NCI-H1436 treated with DMSO at 0.1 percent for 48 hours (cell line): ENCODE measurements around the gene RNF17.
"Not testable (repeated sequence)": the region's sequence is repeated elsewhere in the genome, so short reads cannot be mapped to it uniquely, and the experiment has no call there.

Experiments used
- DNase-seq: peaks from one replicate; lab custom pipeline; 2025; lab: John Stamatoyannopoulos, UW

RNF17 gene

DNA sequence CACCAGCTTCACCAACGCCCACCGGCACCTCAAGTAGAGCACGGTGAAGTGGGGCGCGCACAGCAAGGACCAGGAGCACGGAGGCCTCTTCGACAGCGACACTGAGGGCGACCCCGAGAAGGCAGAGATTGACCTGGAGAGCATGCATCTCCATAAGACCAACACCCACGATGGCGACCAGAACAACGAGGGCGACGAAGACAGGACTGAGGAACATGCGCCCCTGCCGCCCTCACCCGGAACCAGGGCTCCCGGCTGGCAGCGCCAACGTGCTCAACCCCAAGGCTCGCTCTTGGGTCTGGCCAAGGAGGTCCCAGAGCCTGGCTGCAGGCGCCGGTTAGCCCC is 18.5 kb upstream of the RNF17 start:
- no peak for DNase-seq

DNA sequence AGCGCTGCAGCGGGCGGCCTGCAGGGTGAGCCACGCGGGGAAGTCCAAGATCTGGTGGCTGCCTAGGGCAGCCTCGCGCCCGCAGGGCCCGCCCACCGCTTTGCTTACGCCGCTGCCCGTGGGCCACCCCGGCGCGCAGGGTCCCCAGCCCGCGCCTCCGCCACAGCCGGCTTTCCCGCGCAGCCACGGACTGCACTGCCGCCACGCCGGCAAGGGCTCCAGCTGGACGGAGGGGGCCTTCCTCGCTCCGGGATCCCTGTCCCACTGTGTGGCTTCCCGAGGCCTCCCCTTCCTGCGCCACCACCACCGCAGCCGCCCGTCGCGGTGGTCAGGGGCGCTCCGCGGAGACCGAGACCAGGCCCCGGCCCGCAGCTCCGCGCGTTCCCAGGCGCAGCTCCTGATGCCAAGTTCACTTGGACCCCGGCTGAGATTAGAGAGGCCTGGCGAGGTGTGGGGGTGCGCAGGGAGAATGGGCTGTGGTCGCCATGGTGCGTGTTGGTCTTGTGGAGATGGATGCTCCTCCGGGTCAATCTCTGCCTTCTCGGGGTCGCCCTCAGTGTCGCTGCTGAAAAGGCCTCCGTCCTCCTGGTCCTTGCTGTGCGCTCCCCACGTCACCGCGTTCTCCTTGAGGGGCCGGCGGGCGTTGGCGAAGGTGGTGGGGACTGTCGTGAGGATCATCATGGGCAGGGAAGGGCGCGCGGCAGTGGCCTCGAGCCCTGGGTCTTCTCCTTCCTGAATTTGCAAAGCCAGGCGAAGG is 17.9 kb upstream of the RNF17 start:
- DNase-seq, result no peak

DNA sequence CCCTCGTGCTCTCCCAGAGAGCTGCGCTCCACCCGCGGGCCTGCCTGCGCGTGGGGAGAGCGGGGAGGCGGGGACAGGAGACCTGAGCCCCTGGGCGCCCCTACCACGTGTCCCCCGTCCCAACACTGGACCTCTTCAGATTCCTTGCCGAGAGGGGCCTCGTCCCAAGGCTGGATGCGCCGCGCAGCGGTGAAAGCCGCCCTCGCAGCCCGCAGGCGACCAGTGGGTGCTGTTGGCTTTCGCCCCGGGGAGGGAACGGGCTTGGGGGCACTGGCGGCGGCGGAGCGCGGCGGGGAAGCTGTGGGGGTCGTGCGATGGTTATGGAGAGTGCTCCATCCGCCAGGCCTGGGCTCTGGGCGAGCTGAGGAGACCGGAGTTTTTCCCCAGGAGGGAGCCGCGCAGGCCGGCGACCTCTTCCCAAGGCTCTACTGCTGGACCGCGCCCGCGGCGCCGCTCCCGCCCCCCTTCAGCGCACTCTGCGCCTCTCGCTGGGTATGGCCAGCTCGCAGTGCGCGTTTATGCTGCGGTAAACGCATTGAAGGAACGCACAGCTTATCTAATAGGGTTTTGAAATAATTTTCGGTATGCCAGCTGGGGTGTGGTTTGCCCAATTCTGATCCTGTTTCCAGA is 17.2 kb upstream of the RNF17 start:
- DNase-seq, result no peak

DNA sequence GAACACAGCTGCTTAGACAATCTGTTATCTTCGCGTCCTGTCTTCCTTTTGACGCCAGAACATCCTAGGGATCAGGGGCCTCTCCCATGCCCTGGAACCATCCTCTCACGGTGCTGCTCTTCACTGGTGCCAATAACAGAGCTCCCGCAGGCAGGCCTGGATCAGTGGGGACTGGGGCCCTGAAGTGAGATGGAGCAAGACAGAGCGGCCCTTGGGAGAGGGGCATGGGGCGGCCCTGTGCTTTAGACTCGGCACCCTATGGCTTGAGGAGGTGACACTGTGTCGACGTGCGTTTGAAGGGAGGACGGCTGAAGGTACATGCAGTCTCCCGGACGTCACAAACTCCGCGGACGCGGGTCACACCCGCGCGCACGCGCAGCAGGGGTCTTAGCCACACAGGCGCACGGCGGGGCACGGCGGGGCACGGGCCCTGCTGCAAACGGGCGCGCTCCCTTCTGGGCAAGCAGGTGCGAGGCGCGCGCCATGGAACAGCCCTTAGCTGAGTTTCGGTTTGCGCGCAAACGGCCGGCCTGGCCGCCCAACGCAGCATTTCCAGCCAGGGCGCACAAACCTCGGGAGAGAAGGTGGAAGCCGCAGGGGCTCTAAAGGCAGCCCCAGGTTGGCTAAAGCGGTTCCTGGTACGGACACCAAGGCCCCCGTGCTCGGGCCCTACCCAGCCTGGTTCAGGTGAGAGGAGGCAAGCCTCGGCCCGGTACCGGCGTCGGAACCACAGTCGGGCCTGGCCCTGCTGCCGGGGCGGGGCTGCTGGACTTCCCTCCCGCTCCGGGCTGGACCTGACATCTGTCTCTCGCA is 16.5 kb upstream of the RNF17 start:
- DNase-seq, result no peak

DNA sequence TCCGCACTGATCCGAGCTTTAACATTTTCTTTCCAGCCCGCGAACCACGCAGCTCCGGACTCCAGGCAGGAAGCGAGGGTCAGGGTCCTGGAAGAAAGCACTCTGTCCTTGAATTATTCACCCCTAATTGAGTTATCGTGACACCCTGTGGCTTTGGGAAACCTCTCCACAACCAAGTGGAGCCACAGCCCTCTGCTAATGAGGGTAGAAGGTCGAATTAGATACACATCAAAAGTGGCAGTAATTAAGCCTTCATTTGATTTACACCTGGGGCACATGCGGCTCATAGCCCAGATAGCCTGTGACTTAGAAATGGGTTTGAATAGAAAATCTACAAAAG is 15.9 kb upstream of the RNF17 start:
- DNase-seq, result no peak

DNA sequence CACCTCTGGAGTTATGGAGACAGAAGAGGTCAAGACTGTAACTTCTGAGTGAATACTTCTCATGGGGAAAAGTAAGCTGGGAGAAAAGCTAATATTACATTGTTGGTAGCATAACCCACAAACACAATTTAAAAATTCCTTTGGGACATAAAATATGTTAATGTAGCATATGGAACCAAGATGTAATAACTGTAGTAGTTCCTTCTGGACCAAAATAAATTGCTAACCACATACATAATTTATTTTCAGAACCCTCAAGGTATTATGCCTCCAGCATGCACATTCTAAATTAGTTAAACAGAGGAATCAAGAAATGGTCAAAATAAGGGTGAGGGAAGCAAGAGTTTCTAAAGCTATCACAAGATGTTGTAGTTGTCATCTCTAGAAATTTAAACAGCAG is 4.8 kb upstream of the RNF17 start:
- DNase-seq, result no peak

DNA sequence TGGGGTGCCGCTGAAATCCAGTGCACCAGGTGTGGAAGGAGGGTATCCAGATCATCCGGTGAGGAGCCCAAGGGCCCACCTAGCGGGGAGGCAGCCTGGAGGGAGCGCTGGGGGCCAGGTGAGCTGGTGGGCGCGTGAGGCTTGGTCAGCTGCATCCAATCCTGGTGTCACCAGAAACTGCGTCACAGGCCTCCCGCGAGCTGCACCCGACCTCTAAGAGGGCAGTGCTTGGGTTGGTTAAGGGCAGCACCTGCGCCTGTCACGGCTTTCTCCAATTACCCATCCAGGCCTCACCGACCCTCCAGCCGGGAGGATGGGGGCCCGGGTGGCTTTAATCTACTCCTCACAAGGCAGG is 284 bp downstream of the RNF17 start:
- no peak for DNase-seq

DNA sequence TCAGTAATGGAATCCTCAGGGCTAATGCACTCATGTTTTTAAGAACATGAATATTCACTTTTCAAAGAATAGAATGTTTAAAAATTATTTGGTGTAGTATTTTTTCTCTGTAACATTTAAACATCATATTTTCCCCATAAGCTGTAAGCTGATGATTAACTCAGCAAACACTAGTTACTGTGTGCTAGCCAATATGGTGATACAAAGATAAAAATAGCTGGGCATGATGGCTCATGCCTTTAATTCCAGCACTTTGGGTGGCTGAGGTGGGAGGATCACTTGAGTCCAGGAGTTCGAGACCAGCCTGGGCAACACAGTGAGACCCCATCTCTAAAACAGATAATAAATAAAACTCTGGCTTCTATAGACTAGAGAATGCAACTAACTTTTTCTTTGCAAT is 13.2 kb downstream of the RNF17 start:
- no peak for DNase-seq

DNA sequence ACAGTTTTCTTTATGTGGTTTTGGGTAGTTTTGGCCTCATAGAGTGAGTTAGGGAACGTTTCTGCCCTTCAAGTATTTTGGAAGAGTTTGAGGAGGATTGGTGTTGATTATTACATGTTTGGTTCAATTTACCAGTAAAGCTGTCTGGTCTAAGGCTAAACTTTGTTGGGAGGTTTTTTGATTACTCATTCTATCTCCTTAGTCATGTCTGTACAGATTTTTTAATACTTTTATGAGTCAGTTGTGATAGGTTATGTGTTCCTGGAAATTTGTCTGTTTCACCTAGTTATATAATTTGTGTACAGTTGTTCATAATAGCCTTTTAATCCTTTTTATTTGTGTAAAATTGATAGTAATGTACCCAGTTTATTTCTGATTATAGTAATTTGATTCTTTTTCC is 20.4 kb downstream of the RNF17 start:
- no peak for DNase-seq

DNA sequence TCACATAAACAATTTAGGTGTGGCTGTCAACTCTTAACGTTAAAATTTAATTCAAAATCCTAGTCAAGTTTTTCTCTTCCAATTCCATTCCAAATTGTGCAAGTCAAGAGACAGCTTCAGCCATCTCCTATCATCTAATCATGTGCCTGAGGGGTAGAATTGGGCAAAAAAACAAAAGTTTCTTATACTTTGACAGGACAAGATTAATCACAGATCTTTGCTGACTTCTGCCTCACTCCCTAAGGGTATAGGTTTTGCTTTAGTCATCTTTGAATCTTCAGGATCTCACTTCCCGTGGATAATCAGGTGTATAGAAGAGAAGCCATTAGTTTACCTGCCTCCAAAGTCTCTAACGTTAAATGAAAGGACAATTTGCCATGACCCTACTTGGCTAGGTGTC is 24.6 kb downstream of the RNF17 start:
- no peak for DNase-seq

DNA sequence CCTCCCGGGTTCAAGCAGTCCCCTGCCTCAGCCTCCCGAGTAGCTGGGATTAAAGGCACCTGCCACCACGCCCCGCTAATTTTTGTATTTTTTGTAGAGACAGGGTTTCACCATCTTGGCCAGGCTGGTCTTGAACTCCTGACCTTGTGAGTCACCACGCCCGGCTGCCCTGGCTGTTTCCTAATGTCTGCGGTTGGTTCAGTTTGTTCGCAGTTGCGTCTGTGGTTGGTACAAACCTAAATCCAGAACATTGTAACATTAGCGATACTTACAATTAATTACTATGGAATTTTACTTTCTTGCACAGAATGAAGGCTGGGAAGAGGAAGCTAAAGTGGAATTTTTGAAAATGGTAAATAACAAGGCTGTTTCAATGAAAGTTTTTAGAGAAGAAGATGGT is 38.1 kb downstream of the RNF17 start:
- DNase-seq, result no peak

DNA sequence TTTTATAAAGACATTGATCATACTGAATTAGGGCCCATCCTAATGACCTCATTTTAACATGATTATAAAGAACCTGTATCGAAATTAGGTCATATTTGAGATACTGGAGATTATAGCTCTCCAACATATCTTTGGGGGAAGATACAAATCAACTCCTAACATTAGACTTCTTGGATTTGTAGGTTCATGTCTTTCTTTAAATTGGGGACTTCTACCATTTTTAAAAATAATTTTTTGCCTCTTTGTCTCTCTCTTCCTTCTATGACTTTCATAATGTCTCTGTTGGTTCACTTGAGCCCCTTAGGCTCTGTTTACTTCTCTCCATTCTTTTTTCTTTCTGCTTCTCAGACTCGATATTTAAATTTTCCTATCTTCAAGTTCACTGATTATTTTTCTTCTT is 57.2 kb downstream of the RNF17 start:
- DNase-seq, result no peak

DNA sequence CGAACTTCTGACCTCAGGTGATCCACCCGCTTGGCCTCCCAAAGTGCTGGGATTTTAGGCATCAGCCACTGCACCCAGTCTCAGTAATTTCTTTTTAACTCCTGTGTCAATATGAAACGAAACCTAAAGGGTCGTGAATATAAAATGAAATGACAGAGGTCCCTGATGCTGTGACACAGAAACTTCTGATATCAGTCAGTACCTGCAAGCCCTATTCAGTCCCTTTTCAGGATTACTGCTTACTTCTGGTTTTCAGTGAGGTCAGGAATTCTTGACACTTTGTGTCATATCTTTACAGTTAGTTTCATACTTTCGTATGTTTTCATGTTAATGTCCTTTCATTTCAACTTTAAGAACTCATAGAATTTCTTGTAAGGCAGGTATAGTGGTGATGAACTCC is 58.7 kb downstream of the RNF17 start:
- no peak for DNase-seq

DNA sequence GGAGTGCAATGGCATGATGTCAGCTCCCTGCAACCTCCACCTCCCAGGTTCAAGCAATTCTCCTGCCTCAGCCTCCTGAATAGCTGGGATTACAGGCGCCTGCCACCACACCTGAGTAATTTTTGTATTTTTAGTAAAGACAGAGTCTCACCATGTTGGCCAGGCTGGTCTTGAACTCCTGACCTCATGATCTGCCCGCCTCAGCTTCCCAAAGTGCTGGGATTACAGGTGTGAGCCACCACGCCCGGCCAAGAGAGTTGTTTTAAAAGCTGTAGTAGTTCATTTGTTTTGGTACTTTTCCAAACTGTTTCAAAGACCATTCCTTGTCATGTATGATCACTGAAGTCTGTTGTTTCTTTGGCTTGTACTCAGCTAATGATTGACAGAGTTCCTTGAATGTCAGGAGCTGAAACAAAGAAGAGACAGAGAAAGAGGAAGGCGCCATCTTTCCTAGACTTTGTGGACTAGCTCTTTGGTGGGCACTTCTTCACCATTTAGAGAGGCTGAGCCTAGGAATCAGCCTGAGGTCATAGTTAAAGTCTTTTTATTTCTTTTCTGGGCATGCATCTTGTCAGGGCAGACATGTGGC is 59.2 kb downstream of the RNF17 start:
- DNase-seq, result not testable (repeated sequence)

DNA sequence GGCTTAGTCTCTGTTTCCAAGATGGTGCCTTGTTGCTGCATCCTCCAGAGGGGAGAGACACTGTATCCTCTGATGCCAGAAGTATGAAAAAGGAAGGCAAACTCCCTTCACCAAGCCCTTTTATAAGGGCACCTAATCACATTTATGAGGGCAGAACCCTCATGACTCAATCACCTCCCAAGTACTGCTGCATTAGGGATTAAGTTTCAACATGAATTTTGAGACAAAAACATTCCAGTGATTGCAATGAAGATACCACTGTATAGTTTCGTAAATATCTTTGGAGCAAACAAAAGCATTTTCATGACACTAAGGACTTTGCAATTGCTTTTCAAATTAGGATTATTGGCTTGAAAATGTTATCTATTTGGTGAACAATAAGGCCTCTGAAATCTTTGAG is 63.8 kb downstream of the RNF17 start:
- DNase-seq, result no peak

DNA sequence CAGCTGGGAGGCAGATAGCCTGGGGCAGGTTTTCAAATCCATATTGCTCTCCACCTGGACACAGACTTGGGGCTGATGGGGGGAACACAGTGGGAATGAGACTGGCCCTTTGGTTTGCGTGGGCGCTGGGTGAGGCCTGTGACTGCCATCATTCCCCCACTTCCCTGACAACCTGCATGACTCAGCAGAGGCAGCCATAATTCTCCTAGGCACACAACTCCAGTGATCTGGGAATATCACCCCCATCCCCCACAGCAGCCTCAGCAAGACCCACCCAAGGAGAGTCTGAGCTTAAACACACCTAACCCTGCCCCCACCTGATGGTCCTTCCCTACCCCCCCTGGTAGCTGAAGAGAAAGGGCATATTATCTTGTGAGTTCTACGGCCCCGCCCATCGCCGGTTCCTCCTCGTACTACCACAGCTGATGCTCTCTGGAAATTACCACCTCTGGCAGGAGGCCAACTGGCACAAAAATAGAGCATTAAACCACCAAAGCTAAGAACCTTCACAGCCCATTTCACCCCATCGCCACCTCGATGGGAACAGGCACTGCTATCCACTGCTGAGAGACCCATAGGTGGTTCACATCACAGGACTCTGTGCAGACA is 71.0 kb downstream of the RNF17 start:
- no peak for DNase-seq

DNA sequence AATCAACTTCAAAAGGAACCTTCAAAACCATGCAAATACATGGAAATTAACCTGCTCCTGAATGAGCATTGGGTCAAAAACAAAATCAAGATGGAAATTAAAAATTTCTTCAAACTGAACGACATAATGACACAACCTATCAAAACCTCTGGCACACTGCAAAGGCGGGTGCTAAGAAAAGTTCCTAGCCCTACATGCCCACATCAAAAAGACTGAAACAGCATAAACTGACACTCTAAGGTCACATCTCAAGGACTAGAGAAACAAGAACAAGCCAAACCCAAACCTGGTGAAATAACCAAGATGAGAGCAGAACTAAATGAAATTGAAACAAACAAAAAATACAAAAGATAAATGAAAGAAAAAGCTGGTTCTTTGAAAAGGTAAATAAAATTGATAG is 73.6 kb downstream of the RNF17 start:
- not testable (repeated sequence) for DNase-seq

DNA sequence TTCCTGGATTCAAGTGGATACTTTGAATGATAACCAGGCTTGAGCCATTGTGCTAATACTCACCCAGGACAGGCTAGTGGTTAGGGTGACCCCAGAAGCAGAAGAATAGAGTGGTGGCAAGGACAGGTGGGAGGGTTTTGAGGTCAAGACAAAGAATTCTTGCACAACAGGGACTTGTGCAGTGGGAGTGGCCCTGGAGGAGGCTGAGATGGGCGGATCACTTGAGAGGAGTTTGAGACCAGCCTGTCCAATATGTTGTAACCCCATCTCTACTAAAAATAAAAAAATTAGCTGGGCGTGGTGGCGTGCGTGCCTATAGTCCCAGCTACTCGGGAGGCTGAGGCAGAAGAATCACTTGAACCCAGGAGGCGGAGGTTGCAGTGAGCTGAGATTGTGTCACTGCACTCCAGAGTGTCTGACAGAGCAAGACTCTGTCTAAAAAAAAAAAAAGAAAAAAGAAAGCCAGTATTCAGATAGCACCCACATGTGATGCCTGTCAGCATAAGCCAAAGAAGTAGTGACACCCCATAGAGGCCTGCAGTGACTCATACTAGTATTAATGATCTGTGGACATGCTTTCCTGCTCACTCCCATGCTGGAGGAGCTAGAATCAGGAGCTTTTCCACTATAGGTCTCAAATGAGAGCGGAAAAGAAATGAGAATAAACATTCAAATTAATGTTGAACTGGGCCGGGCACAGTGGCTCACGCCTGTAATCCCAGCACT is 78.7 kb downstream of the RNF17 start:
- no peak for DNase-seq

DNA sequence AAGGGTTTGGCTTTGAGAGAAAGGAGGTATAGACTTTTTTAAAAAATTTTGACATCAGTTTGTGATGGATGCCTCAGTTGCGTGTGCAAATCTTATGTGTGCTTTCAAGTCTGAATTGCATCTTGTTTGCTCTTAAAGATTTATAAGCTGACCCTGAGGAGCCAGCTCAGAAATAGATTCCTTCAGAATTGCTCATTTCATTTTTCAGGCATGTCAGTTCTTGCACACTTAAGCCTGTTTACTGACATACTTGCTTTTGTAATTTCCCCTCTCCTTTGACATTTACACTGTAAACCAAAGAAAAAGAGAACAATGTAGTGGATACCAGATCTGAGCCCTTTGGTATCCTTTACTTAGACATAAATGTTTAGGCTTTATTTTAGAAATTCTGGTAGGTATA is 87.6 kb downstream of the RNF17 start:
- DNase-seq, result no peak

DNA sequence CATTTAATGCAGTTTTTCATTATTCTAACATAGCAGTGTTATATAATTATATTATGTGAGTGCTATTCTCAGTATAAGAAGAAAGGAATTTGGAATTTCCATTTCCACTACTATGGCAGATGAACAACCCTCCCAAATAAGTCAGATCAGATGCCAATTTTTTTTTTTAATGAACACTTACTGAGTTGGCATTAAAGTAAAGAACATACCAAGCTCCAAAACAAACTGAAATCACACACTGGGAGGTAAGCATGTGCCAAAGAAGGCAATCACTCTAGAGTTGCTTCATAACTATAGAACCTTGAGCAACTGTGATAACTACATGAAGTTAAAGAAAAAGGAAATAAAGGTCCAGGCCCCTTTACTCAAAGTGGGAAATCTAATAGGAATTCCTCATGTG is 90.3 kb downstream of the RNF17 start:
- no peak for DNase-seq

DNA sequence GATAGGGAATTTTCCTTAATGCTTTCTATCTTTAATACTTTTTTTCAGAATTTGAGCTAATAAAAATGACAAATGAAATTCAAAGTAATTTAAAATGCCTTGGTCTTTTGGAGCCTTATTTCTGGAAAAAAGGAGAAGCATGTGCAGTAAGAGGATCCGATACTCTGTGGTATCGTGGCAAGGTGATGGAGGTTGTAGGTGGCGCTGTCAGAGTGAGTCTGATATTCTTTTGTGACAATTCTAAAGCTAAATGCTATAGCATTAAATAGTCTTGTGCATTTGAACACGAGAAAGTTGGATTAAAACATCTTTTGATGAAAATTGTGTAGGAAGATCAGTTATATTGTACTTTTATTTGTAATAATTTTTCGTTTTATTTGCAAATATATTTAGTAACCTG is 95.0 kb downstream of the RNF17 start:
- DNase-seq, result no peak

DNA sequence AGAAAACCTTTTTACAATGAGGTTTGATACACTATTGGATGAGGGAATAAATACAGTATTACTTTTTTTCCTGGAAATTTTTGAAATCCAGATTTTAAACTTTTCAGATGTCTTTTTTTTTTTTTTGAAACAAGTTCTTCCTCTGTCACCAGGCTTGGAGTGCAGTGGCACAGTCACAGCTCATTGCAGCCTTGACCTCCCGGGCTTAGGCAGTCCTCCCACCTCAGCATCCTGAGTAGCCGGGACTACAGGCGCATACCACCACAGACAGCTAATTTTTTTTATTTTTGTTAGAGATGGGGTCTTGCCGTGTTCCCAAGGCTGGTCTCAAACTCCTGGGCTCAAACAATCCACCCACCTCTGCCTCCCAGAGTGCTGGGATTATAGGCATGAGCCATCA is 96.8 kb downstream of the RNF17 start:
- DNase-seq, result no peak
